GM12872 (cell line): ENCODE measurements around the gene RNF223.

ENCODE experiments used
- CTCF ChIP-seq: IDR thresholded peaks from 3 replicates; pipeline ENCODE4 v1.5.1; 2011; ENCODE audit warnings: low read depth, mild to moderate bottlenecking, low read length, moderate library complexity; ENCODE audit not compliant: insufficient read depth

Gene RNF223

GRCh38 chr1:1119272-1119890 is 45.3 kb upstream of the RNF223 start:
- no peak for TF ChIP-seq CTCF

GRCh38 chr1:1118876-1119220 is 44.7 kb upstream of the RNF223 start:
- no peak for TF ChIP-seq CTCF

GRCh38 chr1:1118011-1118875 is 44.1 kb upstream of the RNF223 start:
- TF ChIP-seq CTCF, result no peak

GRCh38 chr1:1117469-1117831 is 43.3 kb upstream of the RNF223 start:
- TF ChIP-seq CTCF, result no peak

- TF ChIP-seq CTCF, result no peak
Observed at GRCh38 chr1:1116701-1117468, 42.8 kb upstream of the RNF223 start.

GRCh38 chr1:1115786-1116700 is 41.9 kb upstream of the RNF223 start, which contains the start of gene C1orf159:
TSS of gene C1orf159 (minus strand) at chr1:1116089. CDS start at chr1:1091543, 24,546 bp downstream.
- TF ChIP-seq CTCF, result no peak
